NB4 (cell line): ENCODE results near the gene ABT1.

Source experiments
- POLR2A ChIP-seq: IDR thresholded peaks from 2 replicates; pipeline ENCODE4 v1.6.1; 2011; ENCODE audit warnings: mild to moderate bottlenecking; ENCODE audit not compliant: insufficient read length; ENCODE audit errors: extremely low read depth
- TF ChIP-seq, protein P1 (sequence below): IDR thresholded peaks from one replicate; pipeline ENCODE4 v1.5.1; 2012; ENCODE audit warnings: low read depth, low read length

- TF ChIP-seq, protein P1, sequence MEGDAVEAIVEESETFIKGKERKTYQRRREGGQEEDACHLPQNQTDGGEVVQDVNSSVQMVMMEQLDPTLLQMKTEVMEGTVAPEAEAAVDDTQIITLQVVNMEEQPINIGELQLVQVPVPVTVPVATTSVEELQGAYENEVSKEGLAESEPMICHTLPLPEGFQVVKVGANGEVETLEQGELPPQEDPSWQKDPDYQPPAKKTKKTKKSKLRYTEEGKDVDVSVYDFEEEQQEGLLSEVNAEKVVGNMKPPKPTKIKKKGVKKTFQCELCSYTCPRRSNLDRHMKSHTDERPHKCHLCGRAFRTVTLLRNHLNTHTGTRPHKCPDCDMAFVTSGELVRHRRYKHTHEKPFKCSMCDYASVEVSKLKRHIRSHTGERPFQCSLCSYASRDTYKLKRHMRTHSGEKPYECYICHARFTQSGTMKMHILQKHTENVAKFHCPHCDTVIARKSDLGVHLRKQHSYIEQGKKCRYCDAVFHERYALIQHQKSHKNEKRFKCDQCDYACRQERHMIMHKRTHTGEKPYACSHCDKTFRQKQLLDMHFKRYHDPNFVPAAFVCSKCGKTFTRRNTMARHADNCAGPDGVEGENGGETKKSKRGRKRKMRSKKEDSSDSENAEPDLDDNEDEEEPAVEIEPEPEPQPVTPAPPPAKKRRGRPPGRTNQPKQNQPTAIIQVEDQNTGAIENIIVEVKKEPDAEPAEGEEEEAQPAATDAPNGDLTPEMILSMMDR: no peak
- no peak for TF ChIP-seq POLR2A
Measured at GRCh38 chr6:26604026-26604425, 7.3 kb downstream of the ABT1 start.
